ENCODE data around the gene CD2. TPM values are rescaled to one million over a fixed set of nuclear protein-coding genes. Genes with fewer than 3 reads are reported as not detected.

CD2 gene
- total RNA-seq, 2 experiments from 2014 or later = 227 to 229 TPM

- H3K9me3 Mint-ChIP-seq = peaks cover 6% of the 10 kb centered on the region
- no peak overlapping the region for H3K27ac Mint-ChIP-seq
- H3K4me1 Mint-ChIP-seq = peaks cover 6% of the 10 kb centered on the region
- peaks cover 3% of the 10 kb centered on the region for H3K36me3 Mint-ChIP-seq
- no peak overlapping the region for H3K4me3 Mint-ChIP-seq
- no peak for ATAC-seq (ENCODE audit: low read depth)
- H3K27me3 Mint-ChIP-seq = no peaks in the 10 kb centered on the region
- POLR2A ChIA-PET = no interaction called here
- no peak for DNase-seq
These were observed 33.2 kb upstream of the CD2 start for GRCh38 chr1:116721039-116721405.

GRCh38 chr1:116721451-116722007, 32.7 kb upstream of the CD2 start:
- H3K4me1 Mint-ChIP-seq = peaks cover 10% of the 10 kb centered on the region
- POLR2A ChIA-PET = no interaction called here
- H3K36me3 Mint-ChIP-seq = peaks cover 3% of the 10 kb centered on the region
- H3K27me3 Mint-ChIP-seq = no peaks in the 10 kb centered on the region
- peaks cover 6% of the 10 kb centered on the region for H3K9me3 Mint-ChIP-seq
- H3K27ac Mint-ChIP-seq = no peak overlapping the region
- no peak overlapping the region for H3K4me3 Mint-ChIP-seq
- DNase-seq (no peak), ATAC-seq (ENCODE audit: low read depth) (no peak)

GRCh38 chr1:116722016-116722838, 32.0 kb upstream of the CD2 start:
- Mint-ChIP-seq H3K4me1 (peaks cover 17% of the 10 kb centered on the region), H3K4me3 (no peak overlapping the region), H3K27ac (no peak overlapping the region), H3K27me3 (no peaks in the 10 kb centered on the region), H3K36me3 (peaks cover 3% of the 10 kb centered on the region), H3K9me3 (peaks cover 6% of the 10 kb centered on the region)
- DNase-seq = no peak
- POLR2A ChIA-PET = no interaction called here
- no peak for ATAC-seq (ENCODE audit: low read depth)

GRCh38 chr1:116724765-116725375, 29.4 kb upstream of the CD2 start:
- no peak overlapping the region for H3K4me3 Mint-ChIP-seq
- H3K36me3 Mint-ChIP-seq = peaks cover 5% of the 10 kb centered on the region
- peaks cover 19% of the 10 kb centered on the region for H3K4me1 Mint-ChIP-seq
- H3K27me3 Mint-ChIP-seq = no peaks in the 10 kb centered on the region
- DNase-seq = peak; percentile 55
- H3K27ac Mint-ChIP-seq = no peak overlapping the region
- ATAC-seq (ENCODE audit: low read depth) = no peak
- peaks cover under 1% of the 10 kb centered on the region for H3K9me3 Mint-ChIP-seq
- POLR2A ChIA-PET = interaction anchor here (0.7 to 0.8 kb wide), 2 partner anchors 92 to 150 kb away, joined by 3 read pairs; no protein-coding TSS in a partner anchor

GRCh38 chr1:116725798-116726197, 28.4 kb upstream of the CD2 start:
- POLR2A ChIA-PET = interaction anchor here (3.0 kb wide), 1 partner anchor 334 kb away, joined by 13 read pairs; the partner anchor contains the start of gene TTF2
- Mint-ChIP-seq H3K4me3 (no peak overlapping the region), H3K27me3 (no peaks in the 10 kb centered on the region), H3K4me1 (peaks cover 21% of the 10 kb centered on the region), H3K36me3 (peaks cover 4% of the 10 kb centered on the region), H3K27ac (no peak overlapping the region), H3K9me3 (no peaks in the 10 kb centered on the region)
- DNase-seq (no peak), ATAC-seq (ENCODE audit: low read depth) (no peak)

- ATAC-seq (ENCODE audit: low read depth) = no peak
These were observed 27.1 kb upstream of the CD2 start for GRCh38 chr1:116726872-116727820.

GRCh38 chr1:116731439-116731838, 22.8 kb upstream of the CD2 start:
- Mint-ChIP-seq H3K4me1 (peaks cover 19% of the 10 kb centered on the region), H3K27me3 (no peaks in the 10 kb centered on the region), H3K4me3 (no peak overlapping the region), H3K9me3 (no peaks in the 10 kb centered on the region), H3K27ac (no peak overlapping the region), H3K36me3 (peaks cover 6% of the 10 kb centered on the region)
- ATAC-seq (ENCODE audit: low read depth) = no peak
- POLR2A ChIA-PET = no interaction called here
- no peak for DNase-seq

More at GRCh38 chr1:116726872-116727820, 27.1 kb upstream of the CD2 start:
- Mint-ChIP-seq H3K27me3 (no peaks in the 10 kb centered on the region), H3K27ac (no peak overlapping the region), H3K36me3 (peaks cover 4% of the 10 kb centered on the region), H3K9me3 (no peaks in the 10 kb centered on the region), H3K4me1 (peaks cover 21% of the 10 kb centered on the region), H3K4me3 (no peak overlapping the region)
- POLR2A ChIA-PET = interaction anchor here (1.5 to 3.0 kb wide), 3 partner anchors 36 to 333 kb away, joined by 4 to 13 read pairs (median 5); partner anchors contain the start of gene TTF2
- DNase-seq = no peak

- peaks cover 21% of the 10 kb centered on the region for H3K4me1 Mint-ChIP-seq
- peaks cover 6% of the 10 kb centered on the region for H3K36me3 Mint-ChIP-seq
- no peaks in the 10 kb centered on the region for H3K27me3 Mint-ChIP-seq
- no peaks in the 10 kb centered on the region for H3K9me3 Mint-ChIP-seq
- DNase-seq (no peak), ATAC-seq (ENCODE audit: low read depth) (no peak)
- H3K4me3 Mint-ChIP-seq = no peak overlapping the region
- POLR2A ChIA-PET = interaction anchor here (0.6 to 1.2 kb wide), 2 partner anchors 32 to 358 kb away, joined by 3 read pairs; no protein-coding TSS in a partner anchor
- no peak overlapping the region for H3K27ac Mint-ChIP-seq
These were observed 21.5 kb upstream of the CD2 start for GRCh38 chr1:116732726-116733125.

- DNase-seq (no peak), ATAC-seq (ENCODE audit: low read depth) (no peak)
- Mint-ChIP-seq H3K27me3 (no peaks in the 10 kb centered on the region), H3K4me1 (peaks cover 30% of the 10 kb centered on the region), H3K27ac (no peak overlapping the region), H3K36me3 (peaks cover 2% of the 10 kb centered on the region), H3K9me3 (no peaks in the 10 kb centered on the region), H3K4me3 (no peak overlapping the region)
- POLR2A ChIA-PET = interaction anchor here (1.2 kb wide), 1 partner anchor 31 kb away, joined by 3 read pairs; no protein-coding TSS in a partner anchor
These were observed 20.5 kb upstream of the CD2 start for GRCh38 chr1:116733476-116734365.

GRCh38 chr1:116735246-116735645, 19.0 kb upstream of the CD2 start:
- H3K9me3 Mint-ChIP-seq = no peaks in the 10 kb centered on the region
- H3K4me3 Mint-ChIP-seq = no peak overlapping the region
- ATAC-seq (ENCODE audit: low read depth) = no peak
- POLR2A ChIA-PET = no interaction called here
- no peak overlapping the region for H3K27ac Mint-ChIP-seq
- H3K4me1 Mint-ChIP-seq = peaks cover 43% of the 10 kb centered on the region
- H3K27me3 Mint-ChIP-seq = no peaks in the 10 kb centered on the region
- peaks cover 2% of the 10 kb centered on the region for H3K36me3 Mint-ChIP-seq
- DNase-seq = no peak

- ATAC-seq (ENCODE audit: low read depth) (peak; percentile 57), DNase-seq (peak; percentile 81)
- Mint-ChIP-seq H3K9me3 (no peaks in the 10 kb centered on the region), H3K4me1 (peaks cover 52% of the 10 kb centered on the region), H3K4me3 (peak overlapping the region; percentile 76), H3K27me3 (no peaks in the 10 kb centered on the region), H3K27ac (peak overlapping the region; percentile 97), H3K36me3 (peaks cover 4% of the 10 kb centered on the region)
- POLR2A ChIA-PET = interaction anchor here (0.8 to 7.9 kb wide), 12 partner anchors 15 to 321 kb away, joined by 3 to 131 read pairs (median 16); partner anchors contain the start of genes CD2 and TTF2
These were observed 17.0 kb upstream of the CD2 start for GRCh38 chr1:116737020-116737854.

Measured in activated naive CD8-positive, alpha-beta T cell treated with anti-CD3 and anti-CD28 coated beads, Interleukin-2, amount 10 ng/mL, durations not matched to agents 7 days and 5 days (primary cell).